NCI-H748 (cell line): ENCODE data around the gene PRRG4.
"Not testable (repeated sequence)": the region's sequence is repeated elsewhere in the genome, so short reads cannot be mapped to it uniquely, and the experiment has no call there.

ENCODE experiments used
- DNase-seq: peaks from one replicate; lab custom pipeline; 2025; ENCODE audit not compliant: unreplicated experiment; lab: John Stamatoyannopoulos, UW

The PRRG4 gene

DNA sequence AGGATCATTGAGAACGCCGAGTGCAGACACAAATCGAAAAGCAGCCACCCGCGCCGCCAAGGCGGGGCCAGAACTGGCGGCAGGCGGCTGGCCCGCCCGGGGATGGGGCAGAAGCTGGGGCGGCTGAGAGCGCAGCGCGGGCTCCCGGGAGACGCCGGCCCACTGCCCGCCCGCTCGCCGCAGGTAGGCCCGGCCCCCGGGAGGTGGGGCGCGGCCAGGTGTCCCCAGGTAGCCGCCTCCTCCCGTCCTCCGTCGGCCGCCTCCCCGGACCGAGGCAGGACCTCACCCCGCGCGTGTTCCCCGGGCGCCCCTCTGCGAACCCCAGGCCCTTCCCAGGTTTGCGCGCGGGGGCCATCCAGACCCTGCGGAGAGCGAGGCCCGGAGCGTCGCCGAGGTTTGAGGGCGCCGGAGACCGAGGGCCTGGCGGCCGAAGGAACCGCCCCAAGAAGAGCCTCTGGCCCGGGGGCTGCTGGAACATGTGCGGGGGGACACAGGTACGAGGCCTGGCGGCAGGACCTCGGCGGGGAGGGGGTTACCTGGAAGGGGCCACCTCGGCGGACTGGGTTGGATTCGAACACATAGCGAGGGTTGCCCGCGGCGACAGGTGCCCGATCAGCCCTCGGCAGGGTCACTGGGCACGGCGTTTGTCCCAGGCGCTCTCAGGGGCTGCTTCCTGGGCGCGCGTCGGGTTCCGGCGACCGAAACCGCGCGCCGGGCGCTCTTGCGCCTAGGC lies at the start of gene PRRG4:
Gene PRRG4 (plus strand): TSS at position 248 of the 733 bp plus-strand sequence. CDS start 603 bp downstream, outside the sequence.
- peak; percentile 67 for DNase-seq

DNA sequence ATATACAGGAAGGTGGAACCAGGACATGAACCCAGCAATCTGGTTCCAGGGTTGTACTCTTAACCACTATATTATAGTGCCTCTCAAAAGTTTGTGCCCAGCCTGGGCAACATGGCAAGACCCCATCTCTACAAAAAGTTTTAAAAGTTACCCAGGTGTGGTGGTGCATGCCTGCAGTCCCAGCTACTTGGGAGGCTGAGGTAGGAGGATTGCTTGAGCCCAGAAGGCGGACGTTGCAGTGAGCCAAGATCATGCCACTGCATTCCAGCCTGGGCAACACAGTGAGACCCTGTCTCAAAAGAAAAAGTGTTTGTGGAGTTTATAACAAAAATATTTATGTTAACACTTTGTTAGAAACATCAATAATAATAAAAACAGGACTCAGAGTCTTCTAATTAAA lies 48.9 kb upstream of the PRRG4 start:
- not testable (repeated sequence) for DNase-seq

DNA sequence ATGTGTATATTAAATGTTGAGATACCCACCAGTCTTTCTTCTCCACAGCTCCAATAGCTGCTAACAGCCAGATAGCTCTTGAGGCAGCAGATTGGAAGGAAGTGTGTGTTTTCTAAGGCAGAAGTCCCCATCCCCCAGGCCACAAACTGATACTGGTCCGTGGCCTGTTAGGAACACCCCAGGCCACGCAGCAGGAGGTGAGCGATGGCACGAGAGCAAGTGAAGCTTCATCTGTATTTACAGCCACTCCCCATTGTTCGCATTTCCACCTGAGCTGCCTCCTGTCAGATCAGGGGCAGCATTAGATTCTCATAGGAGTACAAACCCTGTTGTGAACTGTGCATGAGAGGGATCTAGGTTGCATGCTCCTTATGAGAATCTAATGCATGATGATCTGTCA lies 48.0 kb upstream of the PRRG4 start:
- no peak for DNase-seq

- no peak for DNase-seq
Observed at GRCh38 chr11:32785262-32785661, 44.5 kb upstream of the PRRG4 start.

- DNase-seq: peak; percentile 39
Observed at GRCh38 chr11:32786811-32787210, 42.9 kb upstream of the PRRG4 start.

DNA sequence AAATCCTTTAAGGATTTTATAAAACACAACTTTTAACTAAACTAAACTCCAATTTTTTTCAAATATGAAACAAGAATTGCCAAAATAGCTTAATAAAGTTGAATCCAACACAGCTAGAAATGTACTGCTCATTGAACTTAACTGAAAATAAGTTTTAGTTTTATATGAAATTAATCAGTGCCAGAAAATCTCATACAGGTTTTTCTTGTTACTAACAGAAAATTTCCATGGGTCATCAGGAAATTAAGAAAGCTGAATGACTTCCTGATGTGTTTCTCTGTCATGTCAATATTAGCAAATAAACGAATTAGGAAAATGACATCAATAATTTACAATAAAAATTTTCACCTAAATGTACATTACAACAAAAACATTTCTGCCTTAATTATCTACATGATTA lies 38.8 kb upstream of the PRRG4 start:
- no peak for DNase-seq

GRCh38 chr11:32792111-32792947 lies 37.4 kb upstream of the PRRG4 start:
- no peak for DNase-seq

DNA sequence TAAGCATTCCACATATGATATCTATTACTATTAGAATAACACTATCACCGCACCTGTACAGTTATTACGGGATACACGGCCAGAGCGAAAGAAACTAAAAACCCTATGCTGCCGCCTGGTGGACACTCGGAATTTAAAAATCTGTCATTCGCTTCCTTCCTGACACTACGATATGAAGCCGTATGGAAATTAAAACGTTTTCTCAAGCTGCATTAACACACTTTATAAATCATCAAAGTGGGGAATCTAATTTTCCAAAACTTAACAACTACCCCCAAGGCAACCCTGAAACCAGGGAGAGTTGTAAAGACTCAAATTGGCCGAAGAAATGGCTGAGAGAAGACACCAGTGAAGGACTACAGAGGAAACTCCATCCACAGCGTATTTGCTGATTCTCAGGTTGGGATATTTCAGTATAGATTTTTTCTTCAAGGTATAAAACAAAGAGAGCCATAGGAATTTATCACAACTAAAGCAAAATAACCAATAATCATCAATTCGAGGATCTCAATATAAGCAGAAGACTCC lies 36.7 kb upstream of the PRRG4 start:
- peak; percentile 60 for DNase-seq

DNA sequence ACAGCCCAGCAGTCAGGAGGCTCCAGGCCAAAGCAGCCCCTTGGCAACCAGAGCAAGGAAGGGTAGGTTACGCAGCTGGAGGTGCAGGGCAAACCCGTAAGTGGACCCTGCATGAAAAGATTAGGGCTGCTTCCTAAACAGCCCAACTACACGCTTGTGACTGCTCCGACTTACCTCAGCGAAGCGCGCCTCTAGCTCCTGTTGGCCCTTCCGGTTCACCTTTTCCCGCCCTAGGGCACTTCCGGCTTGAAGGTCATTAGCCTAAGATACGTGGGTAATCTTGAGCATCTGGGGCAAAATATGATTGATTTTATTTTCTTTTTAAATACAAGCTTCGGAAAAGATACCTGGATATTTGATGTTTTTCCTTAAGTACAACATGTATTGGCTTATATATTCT lies 35.3 kb upstream of the PRRG4 start, which contains the start of gene CCDC73:
Gene CCDC73 (minus strand): TSS at position 224 of the 400 bp plus-strand sequence. CDS start 34,419 bp downstream, outside the sequence.
- no peak for DNase-seq

GRCh38 chr11:32796425-32796824 lies 33.3 kb upstream of the PRRG4 start:
- DNase-seq: no peak

- DNase-seq: peak; percentile 71
Observed at GRCh38 chr11:32809313-32809712, 20.4 kb upstream of the PRRG4 start.

DNA sequence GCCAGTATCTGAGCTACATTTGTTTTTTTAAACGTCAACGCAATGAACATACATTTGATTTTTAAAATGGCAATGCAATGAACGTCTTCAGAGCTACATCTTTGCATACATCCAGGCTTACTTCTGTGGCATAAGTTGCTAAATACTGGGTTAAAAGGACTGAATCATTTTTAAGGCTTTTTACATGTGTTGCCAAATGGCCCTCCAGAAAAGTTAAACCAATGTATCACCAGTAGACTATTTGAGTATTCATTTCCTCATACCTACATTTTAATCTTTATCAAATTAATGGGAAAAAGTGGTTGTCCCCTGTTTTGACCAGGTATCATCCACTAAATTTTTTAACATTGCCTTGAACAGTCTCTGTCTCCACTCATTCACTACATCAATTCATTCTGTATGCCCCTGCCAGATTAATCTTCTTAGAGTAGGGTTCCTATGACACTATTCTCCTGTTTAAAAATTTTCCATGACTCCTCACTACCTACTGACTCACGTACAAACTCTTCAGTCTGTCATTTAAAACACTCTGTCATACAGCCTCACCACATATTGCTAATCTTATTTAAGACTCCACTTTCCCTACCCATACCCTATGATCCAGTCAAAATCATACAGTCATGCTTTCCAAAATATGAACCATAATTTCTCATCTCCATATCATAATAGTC lies 12.4 kb upstream of the PRRG4 start:
- DNase-seq: no peak

DNA sequence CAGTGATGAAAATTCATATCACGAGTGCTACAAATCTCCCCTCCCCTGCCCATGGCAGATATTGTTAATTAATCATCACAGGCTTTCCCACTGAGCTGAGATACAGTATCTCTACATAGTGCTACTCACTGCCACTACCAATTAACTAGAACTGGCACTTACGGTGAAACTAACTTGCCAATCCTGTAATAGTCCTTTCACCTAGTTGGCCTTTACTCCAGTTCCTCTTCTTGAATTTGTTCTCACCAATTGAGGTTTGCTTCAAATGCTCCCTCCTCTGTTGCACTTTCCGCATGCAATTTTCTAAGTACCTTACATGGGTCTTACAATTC lies 11.9 kb upstream of the PRRG4 start:
- DNase-seq: no peak

- no peak for DNase-seq
Observed at GRCh38 chr11:32819187-32819586, 10.5 kb upstream of the PRRG4 start.

DNA sequence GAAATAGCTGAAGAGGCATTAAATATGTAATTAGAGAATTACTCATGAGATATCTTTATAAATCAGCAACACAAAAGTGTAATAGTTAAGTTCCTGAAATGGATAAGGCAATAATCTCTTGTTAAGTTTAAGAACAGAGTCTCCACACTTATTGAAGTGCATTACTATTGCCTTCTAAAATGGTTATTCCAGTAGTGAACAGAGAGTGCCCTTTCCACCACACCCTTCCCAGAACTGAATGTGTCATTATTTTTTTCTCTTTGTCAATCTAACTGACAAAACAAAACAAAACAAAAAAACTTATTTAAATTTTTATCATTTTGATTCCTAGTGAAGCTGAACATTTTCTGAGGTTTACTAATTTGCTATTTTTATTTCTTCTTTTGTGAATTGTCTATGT lies 9.2 kb upstream of the PRRG4 start:
- DNase-seq: no peak

DNA sequence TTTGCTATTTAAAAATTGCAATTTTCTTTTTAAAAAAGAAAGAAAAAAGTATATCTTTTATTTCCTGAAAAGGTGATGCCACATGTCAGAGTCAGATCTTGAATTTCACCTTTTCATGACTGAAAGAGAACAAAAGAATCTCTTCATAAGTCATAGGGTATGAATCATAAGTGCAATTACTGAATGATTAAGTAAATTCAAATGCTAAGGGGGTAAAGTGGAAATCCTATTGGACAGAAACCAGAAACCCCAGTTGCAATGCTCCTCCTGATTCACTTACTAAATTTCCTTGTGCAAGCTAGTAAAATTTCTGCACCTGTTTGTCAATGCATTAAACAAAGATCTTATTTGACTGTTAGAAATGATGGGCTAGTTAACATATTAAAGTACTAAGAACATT lies 8.2 kb upstream of the PRRG4 start:
- DNase-seq: no peak

- no peak for DNase-seq
Observed at GRCh38 chr11:32821917-32822560, 7.7 kb upstream of the PRRG4 start.

DNA sequence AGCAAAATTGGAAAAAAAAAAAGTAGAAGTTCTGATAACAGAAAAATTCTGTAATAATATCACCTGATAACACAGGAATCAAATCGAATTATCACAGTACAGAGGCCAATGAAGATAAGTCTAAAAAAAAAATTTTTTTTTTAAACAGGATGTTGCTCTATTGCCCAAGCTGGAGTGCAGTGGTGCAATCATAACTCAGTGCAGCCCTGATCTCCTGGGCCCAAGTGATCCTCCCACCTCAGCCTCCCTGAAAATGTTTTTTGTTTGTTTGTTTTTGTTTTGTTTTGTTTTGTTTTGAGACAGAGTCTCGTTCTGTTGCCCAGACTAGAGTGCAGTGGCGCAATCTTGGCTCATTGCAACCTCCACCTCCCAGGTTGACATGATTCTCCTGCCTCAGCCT lies 6.1 kb upstream of the PRRG4 start:
- DNase-seq: not testable (repeated sequence)

DNA sequence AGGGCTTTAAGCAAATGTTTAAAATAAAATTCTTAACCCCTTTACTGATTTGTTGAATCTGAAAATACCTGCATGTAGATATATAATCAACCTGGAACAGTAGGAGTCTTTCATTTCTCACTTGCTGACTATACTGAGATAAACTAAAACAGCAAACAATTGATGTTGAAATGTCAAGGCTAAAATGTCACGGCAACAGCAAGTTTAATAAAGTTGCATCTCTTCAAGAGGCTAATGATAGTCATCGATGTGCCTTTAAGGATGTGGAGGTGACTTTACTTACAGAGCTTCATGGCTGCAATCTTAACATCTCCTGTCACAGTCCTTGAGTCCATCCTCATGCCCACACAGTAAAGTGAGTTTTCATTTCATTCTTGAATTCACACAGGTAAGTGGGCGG lies 3.6 kb upstream of the PRRG4 start:
- no peak for DNase-seq

DNA sequence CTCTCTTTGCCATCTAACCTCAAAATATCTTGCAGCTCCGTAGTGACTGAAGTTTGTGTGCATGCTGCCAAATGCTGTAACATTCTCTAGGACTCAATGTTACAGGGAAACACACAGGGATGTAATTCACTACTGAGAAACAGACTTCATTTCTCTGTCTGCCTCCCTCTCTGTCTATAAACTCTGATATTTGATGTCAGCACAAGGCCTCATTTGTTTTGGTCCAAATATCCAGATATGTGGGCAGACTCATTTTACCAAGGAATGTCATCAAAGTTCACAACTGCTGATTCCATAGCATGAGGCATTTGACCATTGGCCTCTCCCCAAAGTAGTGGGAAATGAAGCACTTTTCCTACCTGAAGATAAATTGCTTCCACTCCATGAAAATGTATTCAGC lies 2.5 kb upstream of the PRRG4 start:
- no peak for DNase-seq

DNA sequence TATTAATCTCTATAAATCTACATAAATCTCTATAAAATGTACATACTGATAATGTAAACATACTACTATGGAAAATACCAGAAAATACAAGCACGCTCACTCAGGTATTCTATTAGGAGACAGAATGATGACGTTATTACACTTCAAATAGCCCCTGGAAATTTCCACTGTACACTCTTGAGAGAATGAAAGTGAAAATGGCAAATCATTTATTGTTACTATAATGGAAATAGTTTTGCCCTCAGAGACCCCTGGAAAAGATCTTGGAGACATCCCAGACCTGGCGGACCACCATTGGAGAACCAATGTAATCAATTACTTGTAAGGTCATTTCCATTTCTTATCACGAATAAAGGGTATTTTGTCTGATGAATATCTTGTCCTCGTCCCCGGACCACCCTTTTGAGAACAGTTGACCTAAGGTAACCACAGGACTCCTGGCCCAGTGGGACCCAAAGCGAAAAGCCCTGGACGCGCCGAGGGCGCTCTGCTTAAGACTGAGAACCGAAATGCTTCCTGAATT lies 509 bp upstream of the PRRG4 start:
- DNase-seq: peak; percentile 4
